Measurements from ENCODE around the gene ARHGAP24. TPM values are rescaled to one million over a fixed set of nuclear protein-coding genes. Genes with fewer than 3 reads are reported as not detected.

ARHGAP24 gene
- total and polyA plus RNA-seq, 10 of the 15 experiments (the other 5 are each of a cell fraction or from before 2014, with no cell fraction given): 0.10 to 4.2 (median 0.52) TPM

GRCh38 chr4:86011117-86011516 lies 536.2 kb downstream of the ARHGAP24 start (continued):
- TF ChIP-seq IKZF2 (IDR thresholded peaks at IDR 0.05): no peak
- no peak for TF ChIP-seq SUPT20H (IDR thresholded peaks at IDR 0.05; ENCODE audit: borderline replicate concordance, control insufficient read depth, low read depth, low read length)
- no peak for TF ChIP-seq ZNF622 (IDR thresholded peaks at IDR 0.05)
- TF ChIP-seq ATF2 (IDR thresholded peaks at IDR 0.05; ENCODE audit: low read length): no peak
- TF ChIP-seq BCLAF1 (IDR thresholded peaks at IDR 0.05): no peak
- TF ChIP-seq IRF5 (IDR thresholded peaks at IDR 0.05; ENCODE audit: borderline replicate concordance): no peak

GRCh38 chr4:86013621-86014020 lies 538.7 kb downstream of the ARHGAP24 start:
- Histone ChIP-seq H3K27ac (ENCODE audit: control insufficient read depth, insufficient read depth) (no peak overlapping the region), H3K79me2 (ENCODE audit: control insufficient read depth, insufficient read depth, low read length) (no peaks in the 10 kb centered on the region), H3K36me3 (ENCODE audit: control insufficient read depth in 2 of 2, insufficient read depth in 2 of 2, low read length in 1 of 2) (no peaks in the 10 kb centered on the region), H3K27me3 (replicated peaks in 1 of 2; ENCODE audit: control insufficient read depth in 2 of 2, insufficient read depth in 2 of 2, low read length in 1 of 2) (no peaks in the 10 kb centered on the region), H2AFZ (ENCODE audit: control insufficient read depth, low read depth, low read length) (no peak overlapping the region), H3K9me3 (replicated peaks; ENCODE audit: control insufficient read depth, insufficient read depth, low read length) (no peaks in the 10 kb centered on the region), H3K4me2 (ENCODE audit: control insufficient read depth, insufficient read depth) (no peak overlapping the region), H3K9ac (ENCODE audit: control insufficient read depth, insufficient read depth, low read length) (no peak overlapping the region), H4K20me1 (ENCODE audit: control insufficient read depth, insufficient read depth) (no peaks in the 10 kb centered on the region), H3K4me1 (ENCODE audit: control insufficient read depth, insufficient read depth, low read length) (peaks cover 2% of the 10 kb centered on the region; the same call in 1 of the 2 replicates), H3K4me3 (no peak overlapping the region)
- FAIRE-seq (no peak), DNase-seq (ENCODE audit: low read depth, low spot score) (no peak), ATAC-seq (no peak)
- SMC1A ChIA-PET (ENCODE audit: uncharacterized antibody, unreplicated experiment): no interaction called here
- 30% methylated on average over 4 of the region's 4 CpGs for WGBS (ENCODE audit: insufficient coverage, insufficient replicate concordance, low lambda C conversion rate, missing lambda C conversion rate)
- no TSS peak for BruUV-seq (replicated peaks)
- RAD21 ChIA-PET (ENCODE audit: unreplicated experiment): no interaction called here
- intact Hi-C loops (cut with micrococcal nuclease; ENCODE audit: unreplicated experiment) (no loop called here), in situ Hi-C loops (cut with MboI) (no loop called here)
- POLR2A ChIA-PET: no interaction called here
- CTCF ChIA-PET: no interaction called here
- no peak for TF ChIP-seq CBFB (IDR thresholded peaks at IDR 0.05; ENCODE audit: low read depth)
- TF ChIP-seq EP300 (IDR thresholded peaks at IDR 0.05; ENCODE audit: borderline replicate concordance in 1 of 2, control insufficient read depth in 1 of 2, low read depth in 2 of 2, low read length in 2 of 2): no peak
- no peak for TF ChIP-seq MTA2 (IDR thresholded peaks at IDR 0.05; ENCODE audit: low read depth)
- TF ChIP-seq ZNF274 (IDR thresholded peaks at IDR 0.05; ENCODE audit: insufficient read depth, insufficient read length): no peak
- no peak for TF ChIP-seq ATF3 (IDR thresholded peaks at IDR 0.05; ENCODE audit: borderline replicate concordance, extremely low read depth, low read depth, low read length)
- no peak for TF ChIP-seq SUPT20H (IDR thresholded peaks at IDR 0.05; ENCODE audit: borderline replicate concordance, control insufficient read depth, low read depth, low read length)
- no peak for TF ChIP-seq SREBF2 (IDR thresholded peaks at IDR 0.05; ENCODE audit: low read length)
- no peak for TF ChIP-seq PAX5 (IDR thresholded peaks at IDR 0.05; ENCODE audit: borderline replicate concordance, low read depth, low read length)
- no peak for TF ChIP-seq HCFC1 (IDR thresholded peaks at IDR 0.05; ENCODE audit: low read length)
- TF ChIP-seq PML (IDR thresholded peaks at IDR 0.05; ENCODE audit: low read length): no peak
- TF ChIP-seq CHD2 (IDR thresholded peaks at IDR 0.05; ENCODE audit: borderline replicate concordance, low read depth, low read length): no peak
- TF ChIP-seq CBX3 (IDR thresholded peaks at IDR 0.05; ENCODE audit: borderline replicate concordance, low read depth): no peak
